Cardiac fibroblast (primary cell): ENCODE data around the gene MYO5B.

Source experiments
- DNase-seq, 2 donors: peaks; one replicate each; pipeline versions ENCODE4 v3.0.0 to v3.0.0-alpha.2; 2010; ENCODE audit warnings: low read depth in 2 of 2
- H3K4me3 ChIP-seq, 2 donors: replicated peaks in 1 of 2; 1 replicate in 1 of 2; 2 replicates in 1 of 2; pipeline ENCODE4 v1.5.1; 2011; ENCODE audit warnings: low read depth in 2 of 2, low read length in 2 of 2, mild to moderate bottlenecking in 2 of 2, moderate library complexity in 1 of 2
- TF ChIP-seq, protein P1 (sequence below): IDR thresholded peaks from one replicate; pipeline ENCODE4 v1.5.1; 2011; ENCODE audit warnings: low read depth, mild to moderate bottlenecking, low read length, inconsistent platforms

Gene MYO5B

DNA sequence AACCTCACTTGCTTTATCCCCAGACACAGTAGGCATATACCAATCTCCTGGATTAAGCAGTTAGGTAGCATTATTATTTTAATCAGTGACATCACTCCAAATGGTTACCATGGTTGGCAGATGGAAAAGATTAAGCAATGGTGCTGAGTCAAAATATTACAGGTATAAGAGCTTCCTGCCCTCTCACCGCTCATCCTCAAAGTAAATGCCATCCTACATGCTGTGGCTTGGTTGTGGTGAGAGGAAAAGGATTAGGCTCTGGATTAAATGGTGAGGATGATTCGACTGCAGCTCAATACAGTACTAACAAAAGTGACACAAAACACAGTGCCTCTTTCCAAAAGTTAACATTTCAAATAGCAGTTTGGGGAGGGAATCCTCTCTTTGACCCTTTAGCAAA lies 272.7 kb downstream of the MYO5B start:
- no peak for DNase-seq
- H3K4me3 ChIP-seq: no peak overlapping the region
- TF ChIP-seq, protein P1, sequence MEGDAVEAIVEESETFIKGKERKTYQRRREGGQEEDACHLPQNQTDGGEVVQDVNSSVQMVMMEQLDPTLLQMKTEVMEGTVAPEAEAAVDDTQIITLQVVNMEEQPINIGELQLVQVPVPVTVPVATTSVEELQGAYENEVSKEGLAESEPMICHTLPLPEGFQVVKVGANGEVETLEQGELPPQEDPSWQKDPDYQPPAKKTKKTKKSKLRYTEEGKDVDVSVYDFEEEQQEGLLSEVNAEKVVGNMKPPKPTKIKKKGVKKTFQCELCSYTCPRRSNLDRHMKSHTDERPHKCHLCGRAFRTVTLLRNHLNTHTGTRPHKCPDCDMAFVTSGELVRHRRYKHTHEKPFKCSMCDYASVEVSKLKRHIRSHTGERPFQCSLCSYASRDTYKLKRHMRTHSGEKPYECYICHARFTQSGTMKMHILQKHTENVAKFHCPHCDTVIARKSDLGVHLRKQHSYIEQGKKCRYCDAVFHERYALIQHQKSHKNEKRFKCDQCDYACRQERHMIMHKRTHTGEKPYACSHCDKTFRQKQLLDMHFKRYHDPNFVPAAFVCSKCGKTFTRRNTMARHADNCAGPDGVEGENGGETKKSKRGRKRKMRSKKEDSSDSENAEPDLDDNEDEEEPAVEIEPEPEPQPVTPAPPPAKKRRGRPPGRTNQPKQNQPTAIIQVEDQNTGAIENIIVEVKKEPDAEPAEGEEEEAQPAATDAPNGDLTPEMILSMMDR: no peak

DNA sequence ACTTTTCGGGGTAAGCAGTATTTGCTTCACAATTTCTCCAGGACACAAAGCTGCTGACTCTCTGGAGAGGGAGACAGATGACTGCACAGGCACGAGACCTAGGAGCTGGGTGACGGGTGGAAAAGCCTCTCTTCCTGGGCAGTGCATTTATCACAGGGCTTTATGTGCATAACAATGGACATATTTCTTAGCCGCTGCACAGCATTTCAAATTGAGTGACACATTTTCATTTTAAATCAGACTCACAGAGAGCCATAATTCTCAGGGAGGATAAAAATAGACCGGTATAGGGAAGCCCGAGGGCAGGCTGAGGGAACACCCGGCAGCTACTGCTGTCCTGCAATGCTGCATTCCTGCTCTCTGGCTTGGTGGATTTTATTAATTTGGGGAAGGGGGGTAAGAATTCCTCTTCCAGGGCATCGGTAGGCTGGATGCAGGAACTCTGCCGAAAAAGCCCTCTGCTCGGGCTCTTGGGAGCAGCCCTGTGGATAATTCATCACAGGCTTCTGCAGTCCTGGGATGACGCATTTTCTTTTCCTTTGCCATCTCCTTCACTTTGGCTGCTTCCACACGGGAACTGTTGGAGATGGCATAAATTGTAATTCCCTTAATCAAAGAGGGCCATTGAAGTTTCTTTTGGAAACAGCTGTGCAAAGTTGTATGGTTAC lies 273.5 kb downstream of the MYO5B start:
- TF ChIP-seq, protein P1: no peak
- DNase-seq: no peak
- H3K4me3 ChIP-seq: no peak overlapping the region

DNA sequence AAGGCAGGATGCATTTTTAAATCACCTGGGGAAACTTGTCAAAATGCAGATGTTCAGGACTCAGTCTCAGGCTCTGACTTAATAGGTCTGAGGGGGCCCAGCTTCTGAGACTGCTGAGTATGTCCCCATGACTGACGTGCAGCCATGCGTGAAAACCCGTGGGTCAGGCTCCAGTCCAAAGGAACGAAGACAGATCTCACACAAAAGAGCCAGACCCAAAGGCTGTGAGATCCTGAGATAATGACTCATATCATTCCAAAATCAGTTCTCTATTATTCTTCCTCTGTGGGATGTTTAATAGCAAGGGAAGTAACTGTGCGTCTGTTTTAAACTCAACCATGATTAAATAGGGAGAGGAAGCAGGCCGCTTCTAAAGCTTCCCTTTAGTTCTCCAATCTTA lies 274.2 kb downstream of the MYO5B start:
- TF ChIP-seq, protein P1: no peak
- DNase-seq: no peak
- no peak overlapping the region for H3K4me3 ChIP-seq

DNA sequence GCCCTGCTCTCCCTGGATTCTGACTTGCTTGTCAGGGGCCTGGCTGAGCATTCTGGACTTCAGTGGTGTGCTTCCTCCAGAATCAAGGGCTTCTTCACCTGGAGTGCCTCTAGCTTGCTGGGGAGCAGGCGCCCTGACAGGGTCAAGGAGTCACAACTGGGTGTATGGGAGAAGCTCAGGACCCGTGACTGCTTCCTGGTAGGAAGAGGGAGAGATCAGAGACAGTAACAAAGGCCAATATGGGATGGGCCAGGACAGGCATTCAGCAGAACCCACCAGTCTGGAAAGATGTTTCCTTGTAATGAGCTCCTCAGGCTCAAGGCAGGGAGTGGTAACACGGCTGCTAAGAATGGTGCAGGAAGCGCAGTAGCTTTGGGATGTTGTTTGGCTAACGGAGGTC lies 277.2 kb downstream of the MYO5B start:
- no peak for DNase-seq
- TF ChIP-seq, protein P1: no peak
- H3K4me3 ChIP-seq: no peak overlapping the region

DNA sequence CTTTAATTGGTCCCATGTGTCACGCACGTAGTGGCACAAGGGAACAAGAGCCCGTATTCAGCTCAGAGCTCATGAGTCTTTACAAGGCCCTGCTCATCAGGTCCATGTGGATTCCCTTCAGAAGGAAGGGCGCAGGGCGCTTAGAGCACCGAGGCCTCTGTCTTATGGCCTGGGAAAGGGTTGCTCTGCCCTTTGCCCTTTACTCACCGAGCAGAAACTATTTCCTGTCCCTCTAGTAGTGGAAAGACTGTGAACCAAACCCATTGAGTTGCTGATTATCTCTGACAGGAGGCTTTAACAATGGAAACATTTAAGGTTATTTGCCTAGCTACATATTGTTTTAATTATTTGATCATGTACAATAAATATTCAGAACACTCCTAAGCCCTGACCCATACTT lies 279.6 kb downstream of the MYO5B start:
- no peak overlapping the region for H3K4me3 ChIP-seq
- DNase-seq: no peak
- TF ChIP-seq, protein P1: no peak

DNA sequence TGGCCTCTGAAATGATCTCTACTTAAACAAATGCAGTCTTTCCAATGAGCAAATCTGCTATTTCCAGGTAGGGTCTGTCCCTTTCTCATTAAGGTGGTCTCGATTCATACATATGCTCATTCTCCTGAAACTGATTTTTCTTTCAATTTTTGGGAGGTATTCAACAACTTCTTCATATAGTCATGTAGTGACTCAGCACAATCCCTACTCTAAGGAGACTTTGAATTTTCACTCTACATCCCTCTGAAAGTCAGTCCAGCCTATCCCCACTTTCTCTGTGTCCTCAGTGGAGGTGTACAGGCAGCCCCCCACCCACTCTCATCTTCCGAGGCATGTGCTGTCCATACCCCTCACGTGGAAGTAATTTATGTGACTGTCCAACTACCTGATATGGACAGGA lies 281.7 kb downstream of the MYO5B start:
- no peak overlapping the region for H3K4me3 ChIP-seq
- DNase-seq: no peak
- TF ChIP-seq, protein P1: no peak

DNA sequence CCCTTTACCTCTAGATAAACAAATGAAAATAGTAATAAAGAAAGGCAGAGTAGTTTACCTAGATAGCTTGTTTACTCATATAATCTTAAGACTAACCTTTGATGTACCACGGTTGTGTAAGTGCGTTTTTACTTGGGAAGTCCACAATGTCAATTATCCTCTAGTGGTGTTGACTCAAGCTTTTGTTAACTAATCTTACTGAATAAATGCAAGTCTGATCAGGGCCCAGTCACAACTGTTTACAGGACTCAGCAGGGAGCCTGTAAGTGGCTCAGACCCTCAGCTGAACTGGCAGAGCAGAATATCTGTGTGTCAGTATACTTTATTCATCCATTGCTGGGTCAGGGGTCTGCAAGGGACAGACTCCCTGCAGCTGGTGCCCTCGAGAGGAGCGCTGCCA lies 283.5 kb downstream of the MYO5B start:
- TF ChIP-seq, protein P1: no peak
- H3K4me3 ChIP-seq: no peak overlapping the region
- DNase-seq: no peak
